HL-60 (cell line): ENCODE measurements around the gene BDKRB1.

ENCODE experiments used
- CTCF ChIP-seq: IDR thresholded peaks from one replicate; pipeline ENCODE4 v1.5.1; 2011; ENCODE audit warnings: low read length, control low read depth, inconsistent platforms; ENCODE audit not compliant: insufficient read depth
- GABPA ChIP-seq: IDR thresholded peaks from 2 replicates; pipeline ENCODE4 v1.6.1; 2012; ENCODE audit warnings: low read depth
- POLR2AphosphoS5 ChIP-seq: IDR thresholded peaks from 2 replicates; pipeline ENCODE4 v1.6.1; 2012; ENCODE audit warnings: low read depth
- REST ChIP-seq: IDR thresholded peaks from 2 replicates; pipeline ENCODE4 v1.6.1; 2012; ENCODE audit warnings: low read depth; ENCODE audit not compliant: insufficient replicate concordance

GRCh38 chr14:96277890-96278289, 21.9 kb downstream of the BDKRB1 start:
- TF ChIP-seq CTCF (no peak), POLR2AphosphoS5 (no peak), GABPA (no peak), REST (no peak)
